ENCODE results near the gene STARD3.

- TF ChIP-seq, protein P1, sequence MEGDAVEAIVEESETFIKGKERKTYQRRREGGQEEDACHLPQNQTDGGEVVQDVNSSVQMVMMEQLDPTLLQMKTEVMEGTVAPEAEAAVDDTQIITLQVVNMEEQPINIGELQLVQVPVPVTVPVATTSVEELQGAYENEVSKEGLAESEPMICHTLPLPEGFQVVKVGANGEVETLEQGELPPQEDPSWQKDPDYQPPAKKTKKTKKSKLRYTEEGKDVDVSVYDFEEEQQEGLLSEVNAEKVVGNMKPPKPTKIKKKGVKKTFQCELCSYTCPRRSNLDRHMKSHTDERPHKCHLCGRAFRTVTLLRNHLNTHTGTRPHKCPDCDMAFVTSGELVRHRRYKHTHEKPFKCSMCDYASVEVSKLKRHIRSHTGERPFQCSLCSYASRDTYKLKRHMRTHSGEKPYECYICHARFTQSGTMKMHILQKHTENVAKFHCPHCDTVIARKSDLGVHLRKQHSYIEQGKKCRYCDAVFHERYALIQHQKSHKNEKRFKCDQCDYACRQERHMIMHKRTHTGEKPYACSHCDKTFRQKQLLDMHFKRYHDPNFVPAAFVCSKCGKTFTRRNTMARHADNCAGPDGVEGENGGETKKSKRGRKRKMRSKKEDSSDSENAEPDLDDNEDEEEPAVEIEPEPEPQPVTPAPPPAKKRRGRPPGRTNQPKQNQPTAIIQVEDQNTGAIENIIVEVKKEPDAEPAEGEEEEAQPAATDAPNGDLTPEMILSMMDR (conservative IDR thresholded peaks at IDR 0.05 in 1 of 2, IDR thresholded peaks at IDR 0.05 in 1 of 2; ENCODE audit: extremely low read depth in 1 of 2, insufficient read depth in 1 of 2, low read depth in 1 of 2, low read length in 2 of 2): no peak
- no peak for TF ChIP-seq EZH2 (IDR thresholded peaks at IDR 0.05; ENCODE audit: borderline replicate concordance, low read length)
Measured at GRCh38 chr17:39702901-39703893, 66.3 kb downstream of the STARD3 start.

Measured in mammary epithelial cell (primary cell).